A549 (cell line): ENCODE results near the gene AMPH. TPM values are rescaled to one million over a fixed set of nuclear protein-coding genes. Genes with fewer than 3 reads are reported as not detected.

ENCODE experiments used
- ATAC-seq, 2 experiments: fragments of 200-7000 bp in 1 of 2; fragments of >200 bp in 1 of 2; cut with Nextera tagmentation in 1 of 2; cut with Tn5 transposase in 1 of 2; 3 replicates each; pipeline versions ENCODE4 v1.8.0 to v1.9.1; 2018 to 2020; ENCODE audit warnings: mild to moderate bottlenecking in 1 of 2, moderate library complexity in 1 of 2
- CTCF ChIA-PET: fragments of 300-600 bp; sonication (Branson Sonifier 250); formaldehyde crosslinking; extraction: SDS; loops from one replicate; lab custom pipeline; 2021; ENCODE audit warnings: antibody characterized with exemption, inconsistent platforms; lab: Yijun Ruan, JAX
- POLR2A ChIA-PET: fragments of 350-600 bp; formaldehyde crosslinking; extraction: SDS; loops from one replicate; lab custom pipeline; 2021; ENCODE audit warnings: antibody characterized with exemption, inconsistent platforms; lab: Yijun Ruan, JAX
- DNase-seq, 2 experiments: peaks; one replicate each; pipeline versions ENCODE4 v3.0.0 to v3.0.0-alpha.2; 2011 to 2016; ENCODE audit warnings: low read depth in 1 of 2, low spot score in 1 of 2
- FAIRE-seq: peaks from 2 replicates; lab custom pipeline; 2011; peaks lifted over from hg19 to GRCh38; lab: Jason Lieb, UNC
- H3K27ac ChIP-seq, 2 experiments: fragments of >200 bp; sonication (Bioruptor Twin); formaldehyde crosslinking; 3 replicates each; pipeline ENCODE4 v1.5.1; 2016 to 2017
- H3K4me1 ChIP-seq: fragments of >200 bp; sonication (Bioruptor Twin); formaldehyde crosslinking; 3 replicates; pipeline ENCODE4 v1.6.1; 2016
- H3K4me2 ChIP-seq: fragments of >200 bp; sonication (Bioruptor Twin); formaldehyde crosslinking; 3 replicates; pipeline ENCODE4 v1.6.1; 2016
- H3K4me3 ChIP-seq: fragments of >200 bp; sonication (Bioruptor Twin); formaldehyde crosslinking; 3 replicates; pipeline ENCODE4 v1.5.1; 2016
- H3K9me3 ChIP-seq: fragments of >200 bp; sonication (Bioruptor Twin); formaldehyde crosslinking; 3 replicates; pipeline ENCODE4 v1.6.1; 2016
- CBX8 ChIP-seq: fragments of 200-600 bp; sonication (generic); IDR thresholded peaks from 2 replicates; pipeline ENCODE4 v1.6.1; 2016
- CEBPB ChIP-seq, 2 experiments: fragments of >200 bp in 1 of 2; sonication (Bioruptor Twin) in 1 of 2; formaldehyde crosslinking in 1 of 2; IDR thresholded peaks; 2 replicates each; pipeline ENCODE4 v1.6.1; 2012 to 2016
- EHMT2 ChIP-seq: fragments of 200-600 bp; sonication (generic); IDR thresholded peaks from 2 replicates; pipeline ENCODE4 v1.6.1; 2016; ENCODE audit warnings: antibody characterized with exemption, low read depth, mild to moderate bottlenecking, moderate library complexity
- FOSB ChIP-seq: fragments of 250-450 bp; sonication (Bioruptor Pico); IDR thresholded peaks from 2 replicates; pipeline ENCODE4 v1.5.0; 2020; ENCODE audit warnings: mild to moderate bottlenecking, moderate library complexity
- FOXS1 ChIP-seq: fragments of 250-450 bp; sonication (Bioruptor Pico); IDR thresholded peaks from 2 replicates; pipeline ENCODE4 v1.5.0; 2020; ENCODE audit warnings: mild to moderate bottlenecking, moderate library complexity
- HDAC2 ChIP-seq: fragments of 200-600 bp; sonication (generic); IDR thresholded peaks from 2 replicates; pipeline ENCODE4 v1.6.1; 2016
- HOXB5 ChIP-seq: fragments of 250-450 bp; sonication (Bioruptor Pico); IDR thresholded peaks from 2 replicates; pipeline ENCODE4 v1.5.0; 2020; ENCODE audit warnings: mild to moderate bottlenecking, moderate library complexity
- KDM5A ChIP-seq: fragments of 200-600 bp; sonication (generic); IDR thresholded peaks from 2 replicates; pipeline ENCODE4 v1.6.1; 2016; ENCODE audit warnings: antibody characterized with exemption, mild to moderate bottlenecking
- MAZ ChIP-seq: fragments of 150-350 bp; IDR thresholded peaks from 2 replicates; pipeline ENCODE4 v1.6.1; 2014; ENCODE audit warnings: antibody characterized with exemption, low read depth, low read length, borderline replicate concordance
- NFE2L2 ChIP-seq: fragments of 150-350 bp; conservative IDR thresholded peaks from 2 replicates; pipeline ENCODE4 v1.6.1; 2014; ENCODE audit warnings: low read length
- PHF8 ChIP-seq: fragments of 200-600 bp; sonication (generic); IDR thresholded peaks from 2 replicates; pipeline ENCODE4 v1.6.1; 2016; ENCODE audit warnings: low read depth, mild to moderate bottlenecking, antibody characterized with exemption, moderate library complexity, borderline replicate concordance
- POLR2AphosphoS2 ChIP-seq: conservative IDR thresholded peaks from 2 replicates; pipeline ENCODE4 v1.6.1; 2012; ENCODE audit warnings: low read length, improper control_type of control experiment, inconsistent platforms
- RAD21 ChIP-seq, 2 experiments: fragments of >200 bp in 1 of 2; sonication (Bioruptor Twin) in 1 of 2; formaldehyde crosslinking in 1 of 2; IDR thresholded peaks in 1 of 2; conservative IDR thresholded peaks in 1 of 2; 2 replicates in 1 of 2; 3 replicates in 1 of 2; pipeline ENCODE4 v1.6.1; 2012 to 2018; ENCODE audit warnings: inconsistent platforms in 1 of 2
- RARB ChIP-seq: fragments of 250-450 bp; sonication (Bioruptor Pico); IDR thresholded peaks from 2 replicates; pipeline ENCODE4 v1.8.0; 2021; ENCODE audit warnings: mild to moderate bottlenecking, moderate library complexity
- RCOR1 ChIP-seq: fragments of 150-350 bp; IDR thresholded peaks from 2 replicates; pipeline ENCODE4 v1.6.1; 2014; ENCODE audit warnings: antibody characterized with exemption, low read length, low read depth
- RFX5 ChIP-seq: fragments of 450-650 bp; IDR thresholded peaks from 2 replicates; pipeline ENCODE4 v1.7.1; 2014; ENCODE audit warnings: antibody characterized with exemption, mild to moderate bottlenecking, moderate library complexity
- TFCP2L1 ChIP-seq: fragments of 250-450 bp; sonication (Bioruptor Pico); IDR thresholded peaks from 2 replicates; pipeline ENCODE4 v1.5.0; 2021; ENCODE audit warnings: mild to moderate bottlenecking
- TP53 ChIP-seq: fragments of 250-450 bp; sonication (Bioruptor Pico); IDR thresholded peaks from 2 replicates; pipeline ENCODE4 v1.5.0; 2021; ENCODE audit warnings: mild to moderate bottlenecking, moderate library complexity
- ZC3H11A ChIP-seq: fragments of 450-650 bp; IDR thresholded peaks from 2 replicates; pipeline ENCODE4 v1.6.1; 2014; ENCODE audit warnings: antibody characterized with exemption, mild to moderate bottlenecking
- ZSCAN20 ChIP-seq: fragments of 250-450 bp; sonication (Bioruptor Pico); IDR thresholded peaks from 2 replicates; pipeline ENCODE4 v1.8.0; 2022; ENCODE audit warnings: mild to moderate bottlenecking, moderate library complexity
- WGBS: methylation state at CpG from one replicate; pipeline ENCODE4 v1.1.6; 2017; ENCODE audit errors: missing lambda C conversion rate; 5-methylcytosine and 5-hydroxymethylcytosine counted together
- polyA plus RNA-seq, 4 experiments: library from polyadenylated mRNA; depleted of rRNA in 3 of 4; stranded (reverse); fragments of >200 nt; fragmentation: RNase III in 1 of 4; extraction: RNeasy Plus Mini Kit Qiagen cat#74134 plus additional on column Dnase treatment in 1 of 4; gene quantifications; 2 replicates in 3 of 4; 3 replicates in 1 of 4; pipeline ENCODE4 v1.2.3, GENCODE V29; 2011 to 2017
- TF ChIP-seq, protein P1 (sequence below): fragments of >200 bp; sonication (Bioruptor Twin); formaldehyde crosslinking; IDR thresholded peaks from 3 replicates; pipeline ENCODE4 v1.6.1; 2016
- TF ChIP-seq, protein P2 (sequence below): fragments of 250-450 bp; sonication (Bioruptor Pico); IDR thresholded peaks from 2 replicates; pipeline ENCODE4 v1.5.0; 2020; ENCODE audit warnings: low read depth, mild to moderate bottlenecking, moderate library complexity
- TF ChIP-seq, protein P3 (sequence below): IDR thresholded peaks from 2 replicates; pipeline ENCODE4 v1.6.1; 2012; ENCODE audit warnings: low read depth, borderline replicate concordance
- TF ChIP-seq, protein P4 (sequence below): fragments of 450-650 bp; IDR thresholded peaks from 2 replicates; pipeline ENCODE4 v1.6.1; 2014; ENCODE audit warnings: antibody characterized with exemption
- TF ChIP-seq, protein P5 (sequence below): fragments of >200 bp; sonication (Bioruptor Twin); formaldehyde crosslinking; IDR thresholded peaks from 3 replicates; pipeline ENCODE4 v1.5.1; 2016

Gene AMPH
- polyA plus RNA-seq, 2 of the 4 experiments (the other 2 are of a cell fraction), result 0.26 TPM; not detected in 1

DNA sequence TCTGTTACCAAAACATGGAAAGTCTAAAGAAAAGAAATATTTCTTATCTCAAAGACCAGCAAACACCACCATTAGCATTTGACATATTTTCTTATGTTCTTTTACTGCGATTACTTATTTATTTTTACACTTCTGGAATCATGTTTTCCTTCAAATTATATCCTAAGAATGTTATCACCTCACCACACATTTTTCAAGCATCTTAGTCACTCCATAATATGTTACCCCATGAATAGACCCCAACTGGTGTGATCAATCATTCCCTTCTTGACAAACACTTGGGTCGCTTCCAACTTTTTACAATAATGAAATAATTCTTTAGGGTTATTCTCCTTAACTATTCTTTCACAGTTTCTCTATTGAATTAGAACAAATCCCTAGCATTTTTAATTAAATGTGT lies 67.4 kb downstream of the AMPH start:
- no peak overlapping the region for H3K4me2 ChIP-seq
- FAIRE-seq, result no peak
- WGBS, result 1% methylated on average over 2 of the region's 2 CpGs

DNA sequence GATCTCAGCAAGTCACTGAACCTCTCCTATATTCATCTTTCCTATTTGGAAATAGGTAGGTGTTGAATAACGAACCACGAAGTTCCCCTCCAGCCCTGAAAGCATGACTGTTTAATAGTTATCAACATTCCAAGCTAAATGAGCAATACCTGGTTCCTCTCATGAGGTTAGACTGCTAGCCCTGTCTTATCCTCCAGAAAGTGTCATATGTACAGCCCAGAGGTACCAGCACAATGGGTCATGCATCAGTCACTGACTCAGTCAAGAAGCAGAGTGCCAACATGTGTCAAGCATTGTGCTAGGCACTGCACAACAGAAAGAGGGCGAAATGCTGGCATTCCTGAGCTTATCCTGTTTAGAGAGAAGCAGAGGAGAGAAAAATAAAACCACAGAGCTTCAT lies 70.0 kb downstream of the AMPH start:
- H3K4me3 ChIP-seq, result no peak overlapping the region
- no peak for DNase-seq
- no peak for TF ChIP-seq RAD21 (conservative IDR thresholded peaks at IDR 0.05 in 1 of 2, IDR thresholded peaks at IDR 0.05 in 1 of 2)
- no peak for TF ChIP-seq RCOR1
- TF ChIP-seq ZSCAN20, result no peak
- TF ChIP-seq RFX5, result no peak
- TF ChIP-seq, protein P1, sequence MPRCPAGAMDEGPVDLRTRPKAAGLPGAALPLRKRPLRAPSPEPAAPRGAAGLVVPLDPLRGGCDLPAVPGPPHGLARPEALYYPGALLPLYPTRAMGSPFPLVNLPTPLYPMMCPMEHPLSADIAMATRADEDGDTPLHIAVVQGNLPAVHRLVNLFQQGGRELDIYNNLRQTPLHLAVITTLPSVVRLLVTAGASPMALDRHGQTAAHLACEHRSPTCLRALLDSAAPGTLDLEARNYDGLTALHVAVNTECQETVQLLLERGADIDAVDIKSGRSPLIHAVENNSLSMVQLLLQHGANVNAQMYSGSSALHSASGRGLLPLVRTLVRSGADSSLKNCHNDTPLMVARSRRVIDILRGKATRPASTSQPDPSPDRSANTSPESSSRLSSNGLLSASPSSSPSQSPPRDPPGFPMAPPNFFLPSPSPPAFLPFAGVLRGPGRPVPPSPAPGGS, result no peak
- TF ChIP-seq NFE2L2, result no peak
- no peak for TF ChIP-seq FOXS1 (CRISPR knock-in tag)
- no peak for TF ChIP-seq CBX8
- no peak for TF ChIP-seq RARB
- no peak for TF ChIP-seq HDAC2
- TF ChIP-seq FOSB (CRISPR knock-in tag), result no peak
- no peak for TF ChIP-seq MAZ
- TF ChIP-seq, protein P2, sequence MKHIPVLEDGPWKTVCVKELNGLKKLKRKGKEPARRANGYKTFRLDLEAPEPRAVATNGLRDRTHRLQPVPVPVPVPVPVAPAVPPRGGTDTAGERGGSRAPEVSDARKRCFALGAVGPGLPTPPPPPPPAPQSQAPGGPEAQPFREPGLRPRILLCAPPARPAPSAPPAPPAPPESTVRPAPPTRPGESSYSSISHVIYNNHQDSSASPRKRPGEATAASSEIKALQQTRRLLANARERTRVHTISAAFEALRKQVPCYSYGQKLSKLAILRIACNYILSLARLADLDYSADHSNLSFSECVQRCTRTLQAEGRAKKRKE, result no peak
- TF ChIP-seq PHF8, result no peak
- FAIRE-seq, result no peak
- 9% methylated on average over 3 of the region's 3 CpGs for WGBS
- ChIA-PET CTCF (interaction anchor here (1.5 kb wide), 1 partner anchor 192 kb away, joined by 5 read pairs; no protein-coding TSS in a partner anchor), POLR2A (no interaction called here)
- no peaks in the 10 kb centered on the region for H3K9me3 ChIP-seq
- H3K27ac ChIP-seq, result no peak overlapping the region
- ATAC-seq, result no peak
- no peak overlapping the region for H3K4me2 ChIP-seq
- H3K4me1 ChIP-seq, result no peaks in the 10 kb centered on the region

More for the DNA sequence above, 67.4 kb downstream of the AMPH start:
- ATAC-seq, result no peak
- Histone ChIP-seq H3K4me3 (no peak overlapping the region), H3K4me1 (no peaks in the 10 kb centered on the region), H3K9me3 (no peaks in the 10 kb centered on the region), H3K27ac (no peak overlapping the region)
- DNase-seq, result no peak
- POLR2A ChIA-PET, result no interaction called here
- TF ChIP-seq RFX5, result no peak
- TF ChIP-seq, protein P3, sequence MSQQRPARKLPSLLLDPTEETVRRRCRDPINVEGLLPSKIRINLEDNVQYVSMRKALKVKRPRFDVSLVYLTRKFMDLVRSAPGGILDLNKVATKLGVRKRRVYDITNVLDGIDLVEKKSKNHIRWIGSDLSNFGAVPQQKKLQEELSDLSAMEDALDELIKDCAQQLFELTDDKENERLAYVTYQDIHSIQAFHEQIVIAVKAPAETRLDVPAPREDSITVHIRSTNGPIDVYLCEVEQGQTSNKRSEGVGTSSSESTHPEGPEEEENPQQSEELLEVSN, result no peak
- TF ChIP-seq CEBPB (IDR thresholded peaks at IDR 0.05), result no peak
- TF ChIP-seq TFCP2L1 (CRISPR knock-in tag), result no peak
- TF ChIP-seq, all 56 proteins: peak for 0
- CTCF ChIA-PET, result no interaction called here

DNA sequence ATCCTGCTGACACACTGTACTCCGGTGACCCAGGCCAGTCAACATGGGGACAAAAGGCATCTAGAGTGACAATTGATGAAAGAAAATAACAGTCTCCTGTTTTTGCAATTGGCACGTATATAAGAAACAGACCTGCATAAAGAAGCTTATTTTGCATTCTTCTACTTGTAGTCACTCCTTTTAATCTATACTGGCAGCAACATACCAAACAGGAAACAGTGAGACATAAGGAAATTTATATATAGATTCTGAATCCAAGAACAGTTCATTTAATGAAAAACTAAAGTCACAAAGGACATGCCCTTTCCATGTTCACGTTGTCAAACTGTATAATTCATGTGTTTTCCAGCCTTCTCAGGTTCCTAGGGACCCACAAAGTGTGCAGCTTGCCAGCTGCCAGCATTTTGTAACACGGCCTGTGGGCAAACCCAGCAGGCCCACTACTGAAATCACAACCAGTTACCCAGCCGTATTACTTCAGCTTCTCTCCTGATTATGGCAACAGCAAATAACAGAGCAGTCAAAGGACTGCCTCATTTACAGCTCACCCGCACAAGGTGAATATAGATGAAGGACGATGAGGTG lies 72.3 kb downstream of the AMPH start:
- no peak for FAIRE-seq
- CTCF ChIA-PET, result no interaction called here
- DNase-seq, result no peak
- no peak for TF ChIP-seq MAZ
- no peak for TF ChIP-seq HOXB5 (CRISPR knock-in tag)
- TF ChIP-seq POLR2AphosphoS2, result no peak
- TF ChIP-seq EHMT2, result no peak
- no peak for TF ChIP-seq ZC3H11A
- TF ChIP-seq, protein P4, sequence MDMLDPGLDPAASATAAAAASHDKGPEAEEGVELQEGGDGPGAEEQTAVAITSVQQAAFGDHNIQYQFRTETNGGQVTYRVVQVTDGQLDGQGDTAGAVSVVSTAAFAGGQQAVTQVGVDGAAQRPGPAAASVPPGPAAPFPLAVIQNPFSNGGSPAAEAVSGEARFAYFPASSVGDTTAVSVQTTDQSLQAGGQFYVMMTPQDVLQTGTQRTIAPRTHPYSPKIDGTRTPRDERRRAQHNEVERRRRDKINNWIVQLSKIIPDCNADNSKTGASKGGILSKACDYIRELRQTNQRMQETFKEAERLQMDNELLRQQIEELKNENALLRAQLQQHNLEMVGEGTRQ, result no peak
- TF ChIP-seq TP53 (CRISPR knock-in tag), result no peak
- TF ChIP-seq, protein P5, sequence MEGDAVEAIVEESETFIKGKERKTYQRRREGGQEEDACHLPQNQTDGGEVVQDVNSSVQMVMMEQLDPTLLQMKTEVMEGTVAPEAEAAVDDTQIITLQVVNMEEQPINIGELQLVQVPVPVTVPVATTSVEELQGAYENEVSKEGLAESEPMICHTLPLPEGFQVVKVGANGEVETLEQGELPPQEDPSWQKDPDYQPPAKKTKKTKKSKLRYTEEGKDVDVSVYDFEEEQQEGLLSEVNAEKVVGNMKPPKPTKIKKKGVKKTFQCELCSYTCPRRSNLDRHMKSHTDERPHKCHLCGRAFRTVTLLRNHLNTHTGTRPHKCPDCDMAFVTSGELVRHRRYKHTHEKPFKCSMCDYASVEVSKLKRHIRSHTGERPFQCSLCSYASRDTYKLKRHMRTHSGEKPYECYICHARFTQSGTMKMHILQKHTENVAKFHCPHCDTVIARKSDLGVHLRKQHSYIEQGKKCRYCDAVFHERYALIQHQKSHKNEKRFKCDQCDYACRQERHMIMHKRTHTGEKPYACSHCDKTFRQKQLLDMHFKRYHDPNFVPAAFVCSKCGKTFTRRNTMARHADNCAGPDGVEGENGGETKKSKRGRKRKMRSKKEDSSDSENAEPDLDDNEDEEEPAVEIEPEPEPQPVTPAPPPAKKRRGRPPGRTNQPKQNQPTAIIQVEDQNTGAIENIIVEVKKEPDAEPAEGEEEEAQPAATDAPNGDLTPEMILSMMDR, result no peak
- no peak for TF ChIP-seq KDM5A
- Histone ChIP-seq H3K4me1 (no peaks in the 10 kb centered on the region), H3K4me2 (no peak overlapping the region), H3K27ac (no peak overlapping the region), H3K4me3 (no peak overlapping the region), H3K9me3 (no peaks in the 10 kb centered on the region)
- POLR2A ChIA-PET, result no interaction called here
- ATAC-seq, result no peak
- WGBS, result 36% methylated on average over 7 of the region's 7 CpGs
